HepG2 (cell line): ENCODE measurements around the gene FOXE3. TPM values are rescaled to one million over a fixed set of nuclear protein-coding genes. Genes with fewer than 3 reads are reported as not detected.

Experiments used
- ESRRA ChIP-seq: sonication (generic); formaldehyde crosslinking; IDR thresholded peaks from 2 replicates; pipeline ENCODE4 v1.5.1; 2020; ENCODE audit warnings: mild to moderate bottlenecking, low read depth, missing genetic modification reagents
- JDP2 ChIP-seq: sonication (generic); formaldehyde crosslinking; IDR thresholded peaks from 2 replicates; pipeline ENCODE4 v1.8.1; 2022; ENCODE audit warnings: missing genetic modification reagents, borderline replicate concordance
- KLF12 ChIP-seq: sonication (generic); formaldehyde crosslinking; IDR thresholded peaks from 2 replicates; pipeline ENCODE4 v1.4.0; 2020; ENCODE audit warnings: missing genetic modification reagents, borderline replicate concordance
- NBN ChIP-seq: fragments of 450-650 bp; conservative IDR thresholded peaks from 2 replicates; pipeline ENCODE4 v1.6.1; 2017
- NR2F1 ChIP-seq, 2 experiments: fragments of 450-650 bp in 1 of 2; formaldehyde crosslinking in 1 of 2; IDR thresholded peaks; 2 replicates each; pipeline versions ENCODE4 v1.5.0 to v1.6.1; 2016 to 2020; ENCODE audit warnings: mild to moderate bottlenecking in 1 of 2, missing compliant biosample characterization in 1 of 2, missing genetic modification reagents in 1 of 2, moderate library complexity in 1 of 2
- RARA ChIP-seq: IDR thresholded peaks from 2 replicates; pipeline ENCODE4 v1.6.1; 2016; ENCODE audit warnings: missing genetic modification reagents, missing compliant biosample characterization
- SAFB2 ChIP-seq: sonication (generic); formaldehyde crosslinking; IDR thresholded peaks from 2 replicates; pipeline ENCODE4 v1.5.1; 2020; ENCODE audit warnings: missing genetic modification reagents, low read depth, mild to moderate bottlenecking, borderline replicate concordance
- SKI ChIP-seq: fragments of 450-650 bp; IDR thresholded peaks from one replicate; pipeline ENCODE4 v1.6.1; 2018; ENCODE audit warnings: mild to moderate bottlenecking; ENCODE audit not compliant: partially characterized antibody
- TCF7 ChIP-seq: sonication (generic); IDR thresholded peaks from 2 replicates; pipeline ENCODE4 v1.6.1; 2016; ENCODE audit warnings: antibody characterized with exemption, low read depth
- ZFX ChIP-seq: sonication (generic); formaldehyde crosslinking; IDR thresholded peaks from 2 replicates; pipeline ENCODE4 v1.4.0; 2020; ENCODE audit warnings: mild to moderate bottlenecking, low read depth, missing genetic modification reagents, moderate library complexity
- ZNF12 ChIP-seq: sonication (generic); formaldehyde crosslinking; IDR thresholded peaks from 2 replicates; pipeline ENCODE4 v1.5.0; 2020; ENCODE audit warnings: missing genetic modification reagents
- ZNF121 ChIP-seq: sonication (generic); formaldehyde crosslinking; IDR thresholded peaks from 2 replicates; pipeline ENCODE4 v1.5.0; 2020; ENCODE audit warnings: mild to moderate bottlenecking, missing genetic modification reagents
- ZNF501 ChIP-seq: sonication (generic); formaldehyde crosslinking; IDR thresholded peaks from 2 replicates; pipeline ENCODE4 v1.5.1; 2020; ENCODE audit warnings: mild to moderate bottlenecking, moderate library complexity, missing genetic modification reagents
- ZNF878 ChIP-seq: sonication (generic); formaldehyde crosslinking; IDR thresholded peaks from 2 replicates; pipeline ENCODE4 v1.8.1; 2023; ENCODE audit warnings: mild to moderate bottlenecking, missing genetic modification reagents, moderate library complexity
- polyA plus RNA-seq, 8 experiments: library from polyadenylated mRNA; depleted of rRNA in 3 of 8; stranded (reverse) in 7 of 8; unstranded in 1 of 8; fragments of >200 nt; fragmentation: Illumina TruSeq in 4 of 8; extraction: Trizol in 4 of 8; gene quantifications; 2 replicates each; pipeline versions ENCODE4 v1.2.1 to v1.2.3, GENCODE V29; 2011 to 2016; ENCODE audit warnings: low read depth in 4 of 8, missing spikeins in 1 of 8, mixed read lengths in 1 of 8; ENCODE audit not compliant: insufficient read depth in 1 of 8
- total RNA-seq, 5 experiments: library from RNA; depleted of rRNA; stranded (reverse); fragments of >200 nt; fragmentation: Illumina TruSeq; extraction: Trizol; gene quantifications; 2 replicates each; pipeline ENCODE4 v1.2.3, GENCODE V29; 2016; ENCODE audit warnings: low read depth in 1 of 5
- TF ChIP-seq, protein P1 (sequence below), 2 experiments: sonication (generic) in 1 of 2; formaldehyde crosslinking in 1 of 2; IDR thresholded peaks; 2 replicates each; pipeline versions ENCODE4 v1.6.1 to v1.9.0; 2014 to 2022; ENCODE audit warnings: antibody characterized with exemption in 1 of 2, borderline replicate concordance in 1 of 2, inconsistent platforms in 1 of 2, low read depth in 1 of 2, missing genetic modification reagents in 1 of 2
- TF ChIP-seq, protein P2 (sequence below): conservative IDR thresholded peaks from 2 replicates; pipeline ENCODE4 v1.6.1; 2018; ENCODE audit warnings: missing genetic modification reagents
- TF ChIP-seq, protein P3 (sequence below): sonication (generic); formaldehyde crosslinking; IDR thresholded peaks from 2 replicates; pipeline ENCODE4 v1.5.0; 2020; ENCODE audit warnings: missing genetic modification reagents
- TF ChIP-seq, protein P4 (sequence below): sonication (generic); formaldehyde crosslinking; IDR thresholded peaks from 2 replicates; pipeline ENCODE4 v1.4.0; 2020; ENCODE audit warnings: missing genetic modification reagents, borderline replicate concordance

FOXE3 gene
- total and polyA plus RNA-seq, 2 of the 13 experiments (the other 11 are each of a cell fraction or from before 2014, with no cell fraction given) = not detected

DNA sequence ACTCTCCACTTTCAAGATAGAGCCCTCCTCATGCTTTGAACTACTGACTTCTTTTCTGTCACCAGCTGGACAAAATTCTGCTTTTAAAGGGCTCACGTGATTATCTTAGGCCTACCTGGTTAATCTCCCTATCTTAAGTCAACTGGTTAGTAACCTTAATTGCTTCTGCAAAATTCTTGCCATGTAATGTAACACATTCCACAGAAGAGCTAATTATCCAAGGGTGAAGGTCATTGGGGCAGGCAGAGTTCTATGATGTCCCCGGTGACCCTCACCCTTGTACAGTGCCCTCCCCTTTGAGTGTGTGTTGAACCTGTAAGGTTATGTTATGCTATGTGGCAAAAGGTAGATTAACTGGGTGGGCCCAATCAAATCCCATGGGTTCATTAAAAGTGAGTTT lies 25.2 kb upstream of the FOXE3 start (continued):
- peak; percentile 49 to 80; a peak in 3 of 4 replicates for TF ChIP-seq NR2F1 (CRISPR knock-in tag; IDR thresholded peaks at IDR 0.05)
- no peak for TF ChIP-seq NBN
- peak; percentile 72 for TF ChIP-seq RARA (CRISPR knock-in tag)
- TF ChIP-seq ZNF121 (CRISPR knock-in tag) = no peak
- no peak for TF ChIP-seq KLF12
- TF ChIP-seq TCF7 = peak; percentile 55; the same call in 1 of the 2 replicates
- peak; percentile 94 for TF ChIP-seq ESRRA (CRISPR knock-in tag)
- TF ChIP-seq, protein P1, sequence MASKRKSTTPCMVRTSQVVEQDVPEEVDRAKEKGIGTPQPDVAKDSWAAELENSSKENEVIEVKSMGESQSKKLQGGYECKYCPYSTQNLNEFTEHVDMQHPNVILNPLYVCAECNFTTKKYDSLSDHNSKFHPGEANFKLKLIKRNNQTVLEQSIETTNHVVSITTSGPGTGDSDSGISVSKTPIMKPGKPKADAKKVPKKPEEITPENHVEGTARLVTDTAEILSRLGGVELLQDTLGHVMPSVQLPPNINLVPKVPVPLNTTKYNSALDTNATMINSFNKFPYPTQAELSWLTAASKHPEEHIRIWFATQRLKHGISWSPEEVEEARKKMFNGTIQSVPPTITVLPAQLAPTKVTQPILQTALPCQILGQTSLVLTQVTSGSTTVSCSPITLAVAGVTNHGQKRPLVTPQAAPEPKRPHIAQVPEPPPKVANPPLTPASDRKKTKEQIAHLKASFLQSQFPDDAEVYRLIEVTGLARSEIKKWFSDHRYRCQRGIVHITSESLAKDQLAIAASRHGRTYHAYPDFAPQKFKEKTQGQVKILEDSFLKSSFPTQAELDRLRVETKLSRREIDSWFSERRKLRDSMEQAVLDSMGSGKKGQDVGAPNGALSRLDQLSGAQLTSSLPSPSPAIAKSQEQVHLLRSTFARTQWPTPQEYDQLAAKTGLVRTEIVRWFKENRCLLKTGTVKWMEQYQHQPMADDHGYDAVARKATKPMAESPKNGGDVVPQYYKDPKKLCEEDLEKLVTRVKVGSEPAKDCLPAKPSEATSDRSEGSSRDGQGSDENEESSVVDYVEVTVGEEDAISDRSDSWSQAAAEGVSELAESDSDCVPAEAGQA (IDR thresholded peaks at IDR 0.05; ENCODE audit: low read depth) = no peak
- TF ChIP-seq, protein P1 (CRISPR knock-in tag; IDR thresholded peaks at IDR 0.05; ENCODE audit: borderline replicate concordance) = no peak
- no peak for TF ChIP-seq JDP2 (CRISPR knock-in tag)
- no peak for TF ChIP-seq ZNF501 (CRISPR knock-in tag)
- TF ChIP-seq SAFB2 = no peak
- TF ChIP-seq ZNF12 (CRISPR knock-in tag) = no peak
- no peak for TF ChIP-seq ZNF878
- no peak; the same call in 1 of the 2 replicates for TF ChIP-seq ZFX (CRISPR knock-in tag)
- TF ChIP-seq, protein P2, sequence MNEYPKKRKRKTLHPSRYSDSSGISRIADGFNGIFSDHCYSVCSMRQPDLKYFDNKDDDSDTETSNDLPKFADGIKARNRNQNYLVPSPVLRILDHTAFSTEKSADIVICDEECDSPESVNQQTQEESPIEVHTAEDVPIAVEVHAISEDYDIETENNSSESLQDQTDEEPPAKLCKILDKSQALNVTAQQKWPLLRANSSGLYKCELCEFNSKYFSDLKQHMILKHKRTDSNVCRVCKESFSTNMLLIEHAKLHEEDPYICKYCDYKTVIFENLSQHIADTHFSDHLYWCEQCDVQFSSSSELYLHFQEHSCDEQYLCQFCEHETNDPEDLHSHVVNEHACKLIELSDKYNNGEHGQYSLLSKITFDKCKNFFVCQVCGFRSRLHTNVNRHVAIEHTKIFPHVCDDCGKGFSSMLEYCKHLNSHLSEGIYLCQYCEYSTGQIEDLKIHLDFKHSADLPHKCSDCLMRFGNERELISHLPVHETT (CRISPR knock-in tag) = no peak
- no peak for TF ChIP-seq SKI
- TF ChIP-seq, protein P3, sequence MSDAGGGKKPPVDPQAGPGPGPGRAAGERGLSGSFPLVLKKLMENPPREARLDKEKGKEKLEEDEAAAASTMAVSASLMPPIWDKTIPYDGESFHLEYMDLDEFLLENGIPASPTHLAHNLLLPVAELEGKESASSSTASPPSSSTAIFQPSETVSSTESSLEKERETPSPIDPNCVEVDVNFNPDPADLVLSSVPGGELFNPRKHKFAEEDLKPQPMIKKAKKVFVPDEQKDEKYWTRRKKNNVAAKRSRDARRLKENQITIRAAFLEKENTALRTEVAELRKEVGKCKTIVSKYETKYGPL (CRISPR knock-in tag) = no peak
- TF ChIP-seq, protein P4, sequence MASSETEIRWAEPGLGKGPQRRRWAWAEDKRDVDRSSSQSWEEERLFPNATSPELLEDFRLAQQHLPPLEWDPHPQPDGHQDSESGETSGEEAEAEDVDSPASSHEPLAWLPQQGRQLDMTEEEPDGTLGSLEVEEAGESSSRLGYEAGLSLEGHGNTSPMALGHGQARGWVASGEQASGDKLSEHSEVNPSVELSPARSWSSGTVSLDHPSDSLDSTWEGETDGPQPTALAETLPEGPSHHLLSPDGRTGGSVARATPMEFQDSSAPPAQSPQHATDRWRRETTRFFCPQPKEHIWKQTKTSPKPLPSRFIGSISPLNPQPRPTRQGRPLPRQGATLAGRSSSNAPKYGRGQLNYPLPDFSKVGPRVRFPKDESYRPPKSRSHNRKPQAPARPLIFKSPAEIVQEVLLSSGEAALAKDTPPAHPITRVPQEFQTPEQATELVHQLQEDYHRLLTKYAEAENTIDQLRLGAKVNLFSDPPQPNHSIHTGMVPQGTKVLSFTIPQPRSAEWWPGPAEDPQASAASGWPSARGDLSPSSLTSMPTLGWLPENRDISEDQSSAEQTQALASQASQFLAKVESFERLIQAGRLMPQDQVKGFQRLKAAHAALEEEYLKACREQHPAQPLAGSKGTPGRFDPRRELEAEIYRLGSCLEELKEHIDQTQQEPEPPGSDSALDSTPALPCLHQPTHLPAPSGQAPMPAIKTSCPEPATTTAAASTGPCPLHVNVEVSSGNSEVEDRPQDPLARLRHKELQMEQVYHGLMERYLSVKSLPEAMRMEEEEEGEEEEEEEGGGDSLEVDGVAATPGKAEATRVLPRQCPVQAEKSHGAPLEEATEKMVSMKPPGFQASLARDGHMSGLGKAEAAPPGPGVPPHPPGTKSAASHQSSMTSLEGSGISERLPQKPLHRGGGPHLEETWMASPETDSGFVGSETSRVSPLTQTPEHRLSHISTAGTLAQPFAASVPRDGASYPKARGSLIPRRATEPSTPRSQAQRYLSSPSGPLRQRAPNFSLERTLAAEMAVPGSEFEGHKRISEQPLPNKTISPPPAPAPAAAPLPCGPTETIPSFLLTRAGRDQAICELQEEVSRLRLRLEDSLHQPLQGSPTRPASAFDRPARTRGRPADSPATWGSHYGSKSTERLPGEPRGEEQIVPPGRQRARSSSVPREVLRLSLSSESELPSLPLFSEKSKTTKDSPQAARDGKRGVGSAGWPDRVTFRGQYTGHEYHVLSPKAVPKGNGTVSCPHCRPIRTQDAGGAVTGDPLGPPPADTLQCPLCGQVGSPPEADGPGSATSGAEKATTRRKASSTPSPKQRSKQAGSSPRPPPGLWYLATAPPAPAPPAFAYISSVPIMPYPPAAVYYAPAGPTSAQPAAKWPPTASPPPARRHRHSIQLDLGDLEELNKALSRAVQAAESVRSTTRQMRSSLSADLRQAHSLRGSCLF = no peak
